Osteocyte (in vitro differentiated cells): ENCODE results near the gene CCNT2. TPM values are rescaled to one million over a fixed set of nuclear protein-coding genes. Genes with fewer than 3 reads are reported as not detected.
"Not testable (repeated sequence)": the region's sequence is repeated elsewhere in the genome, so short reads cannot be mapped to it uniquely, and the experiment has no call there.

Experiments used
- DNase-seq: peaks from one replicate; pipeline ENCODE4 v3.0.0; 2021; ENCODE audit warnings: mixed read lengths; ENCODE audit not compliant: unreplicated experiment; ENCODE audit errors: extremely low spot score
- H3K27ac Mint-ChIP-seq: one replicate; pipeline ENCODE4 v1.8.0; 2021; ENCODE audit warnings: mild to moderate bottlenecking, mixed read lengths; ENCODE audit not compliant: unreplicated experiment
- H3K27me3 Mint-ChIP-seq: one replicate; pipeline ENCODE4 v1.8.0; 2021; ENCODE audit warnings: mixed read lengths; ENCODE audit not compliant: unreplicated experiment
- H3K36me3 Mint-ChIP-seq: one replicate; pipeline ENCODE4 v1.8.0; 2021; ENCODE audit warnings: mixed read lengths; ENCODE audit not compliant: unreplicated experiment
- H3K4me1 Mint-ChIP-seq: one replicate; pipeline ENCODE4 v1.8.0; 2021; ENCODE audit warnings: mixed read lengths; ENCODE audit not compliant: unreplicated experiment
- H3K4me3 Mint-ChIP-seq: one replicate; pipeline ENCODE4 v1.8.0; 2021; ENCODE audit warnings: mild to moderate bottlenecking, moderate library complexity, mixed read lengths; ENCODE audit not compliant: unreplicated experiment
- H3K9me3 Mint-ChIP-seq: one replicate; pipeline ENCODE4 v1.8.0; 2021; ENCODE audit warnings: mixed read lengths; ENCODE audit not compliant: unreplicated experiment
- total RNA-seq: library from RNA; stranded (reverse); gene quantifications from 2 replicates; pipeline ENCODE4 v1.2.1, GENCODE V29; 2021
- TF ChIP-seq, protein P1 (sequence below): fragments of 200-600 bp; sonication (generic); IDR thresholded peaks from 2 replicates; pipeline ENCODE4 v1.5.0; 2021; ENCODE audit warnings: antibody characterized with exemption, mild to moderate bottlenecking, moderate library complexity

The CCNT2 gene
- total RNA-seq, 1 donor from 2014 or later: 33.0 TPM

DNA sequence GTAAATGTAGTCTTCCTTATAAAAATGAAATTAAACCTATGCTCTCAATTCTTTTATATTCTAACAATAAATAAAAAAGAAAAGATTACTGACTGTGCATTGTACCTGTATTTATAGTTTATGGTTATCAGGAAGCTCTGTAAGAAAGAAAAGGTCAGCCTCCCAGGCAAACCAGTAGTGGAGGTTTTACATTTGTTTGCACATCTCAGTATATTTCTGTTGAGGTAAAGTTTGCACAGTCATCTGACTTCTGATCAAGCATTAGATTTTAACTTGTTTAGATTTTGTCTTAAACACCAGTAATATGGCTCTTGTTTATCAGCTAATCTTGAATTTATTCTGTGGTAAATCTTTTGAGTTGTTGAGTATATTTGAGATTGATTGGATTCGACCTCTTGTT lies 37.1 kb downstream of the CCNT2 start:
- peaks cover 6% of the 10 kb centered on the region for H3K4me1 Mint-ChIP-seq
- H3K27ac Mint-ChIP-seq: no peak overlapping the region
- peaks cover 28% of the 10 kb centered on the region for H3K36me3 Mint-ChIP-seq
- H3K27me3 Mint-ChIP-seq: no peaks in the 10 kb centered on the region
- no peaks in the 10 kb centered on the region for H3K9me3 Mint-ChIP-seq
- TF ChIP-seq, protein P1, sequence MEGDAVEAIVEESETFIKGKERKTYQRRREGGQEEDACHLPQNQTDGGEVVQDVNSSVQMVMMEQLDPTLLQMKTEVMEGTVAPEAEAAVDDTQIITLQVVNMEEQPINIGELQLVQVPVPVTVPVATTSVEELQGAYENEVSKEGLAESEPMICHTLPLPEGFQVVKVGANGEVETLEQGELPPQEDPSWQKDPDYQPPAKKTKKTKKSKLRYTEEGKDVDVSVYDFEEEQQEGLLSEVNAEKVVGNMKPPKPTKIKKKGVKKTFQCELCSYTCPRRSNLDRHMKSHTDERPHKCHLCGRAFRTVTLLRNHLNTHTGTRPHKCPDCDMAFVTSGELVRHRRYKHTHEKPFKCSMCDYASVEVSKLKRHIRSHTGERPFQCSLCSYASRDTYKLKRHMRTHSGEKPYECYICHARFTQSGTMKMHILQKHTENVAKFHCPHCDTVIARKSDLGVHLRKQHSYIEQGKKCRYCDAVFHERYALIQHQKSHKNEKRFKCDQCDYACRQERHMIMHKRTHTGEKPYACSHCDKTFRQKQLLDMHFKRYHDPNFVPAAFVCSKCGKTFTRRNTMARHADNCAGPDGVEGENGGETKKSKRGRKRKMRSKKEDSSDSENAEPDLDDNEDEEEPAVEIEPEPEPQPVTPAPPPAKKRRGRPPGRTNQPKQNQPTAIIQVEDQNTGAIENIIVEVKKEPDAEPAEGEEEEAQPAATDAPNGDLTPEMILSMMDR: no peak
- no peak overlapping the region for H3K4me3 Mint-ChIP-seq
- DNase-seq: no peak

DNA sequence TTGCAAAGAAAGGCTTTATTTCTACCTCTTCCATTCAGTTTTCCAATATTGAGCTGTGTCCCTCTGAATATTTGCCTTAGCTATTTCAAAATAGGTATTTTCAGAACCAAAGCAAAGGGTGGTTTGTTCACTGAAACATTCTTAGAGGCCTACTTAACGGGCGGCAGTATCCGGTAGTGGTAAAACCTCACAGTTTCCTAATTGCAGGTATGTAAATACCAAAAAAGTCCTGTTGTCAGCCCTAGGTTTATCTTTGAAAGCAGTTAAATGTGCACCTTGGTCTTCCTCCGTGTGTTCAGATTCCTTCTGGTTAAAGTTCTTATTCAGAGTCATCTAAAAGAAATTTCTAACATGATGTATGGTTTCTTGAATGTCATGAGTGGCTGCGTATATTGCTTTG lies 38.9 kb downstream of the CCNT2 start:
- Mint-ChIP-seq H3K4me3 (no peak overlapping the region), H3K27ac (no peak overlapping the region)
- TF ChIP-seq, protein P1: no peak

GRCh38 chr2:134967166-134967565 lies 48.5 kb downstream of the CCNT2 start:
- not testable (repeated sequence) for H3K27ac Mint-ChIP-seq
- peaks cover 17% of the 10 kb centered on the region for H3K9me3 Mint-ChIP-seq

More for the DNA sequence above, 38.9 kb downstream of the CCNT2 start:
- Mint-ChIP-seq H3K36me3 (peaks cover 20% of the 10 kb centered on the region), H3K9me3 (no peaks in the 10 kb centered on the region), H3K27me3 (no peaks in the 10 kb centered on the region), H3K4me1 (no peaks in the 10 kb centered on the region)
- DNase-seq: no peak

GRCh38 chr2:134973241-134974138 lies 54.9 kb downstream of the CCNT2 start:
- H3K9me3 Mint-ChIP-seq: peaks cover 28% of the 10 kb centered on the region
- H3K27me3 Mint-ChIP-seq: peaks cover 6% of the 10 kb centered on the region
- H3K4me1 Mint-ChIP-seq: no peaks in the 10 kb centered on the region
- no peak for DNase-seq
- no peak overlapping the region for H3K27ac Mint-ChIP-seq
- TF ChIP-seq, protein P1: no peak
- H3K4me3 Mint-ChIP-seq: no peak overlapping the region
- H3K36me3 Mint-ChIP-seq: no peaks in the 10 kb centered on the region

More at GRCh38 chr2:134967166-134967565, 48.5 kb downstream of the CCNT2 start:
- not testable (repeated sequence) for H3K4me1 Mint-ChIP-seq, H3K27me3 Mint-ChIP-seq, H3K36me3 Mint-ChIP-seq, DNase-seq, H3K4me3 Mint-ChIP-seq

- no peak overlapping the region for H3K4me3 Mint-ChIP-seq
- no peaks in the 10 kb centered on the region for H3K4me1 Mint-ChIP-seq
- peaks cover 19% of the 10 kb centered on the region for H3K9me3 Mint-ChIP-seq
- H3K36me3 Mint-ChIP-seq: no peaks in the 10 kb centered on the region
- TF ChIP-seq, protein P1: no peak
- DNase-seq: no peak
- peaks cover 12% of the 10 kb centered on the region for H3K27me3 Mint-ChIP-seq
- H3K27ac Mint-ChIP-seq: no peak overlapping the region
These were observed 56.8 kb downstream of the CCNT2 start for GRCh38 chr2:134975281-134976009.
